ENCODE data around the gene GPC6.

Gene GPC6

DNA sequence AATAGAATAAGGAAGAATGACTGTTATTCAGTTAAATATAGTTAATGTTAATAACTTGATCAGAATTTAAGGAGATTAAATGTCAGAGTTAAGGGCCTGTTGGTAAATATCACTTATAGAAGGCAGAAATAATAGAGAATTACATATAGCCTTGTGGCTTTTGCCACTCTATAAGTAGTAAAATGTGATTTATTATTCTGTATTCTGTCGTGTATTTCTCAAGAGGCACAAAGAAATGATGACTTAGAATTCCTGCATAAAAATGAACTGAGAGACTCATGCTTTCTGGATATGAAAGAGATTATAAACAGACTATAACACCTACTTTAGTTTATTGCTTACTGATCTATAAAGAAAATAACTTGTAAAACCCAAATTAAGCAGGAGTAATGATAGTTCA lies 40.1 kb downstream of the GPC6 start:
- in situ Hi-C loops (cut with MboI; ENCODE audit: low sequenced_read_pairs), result no loop called here

DNA sequence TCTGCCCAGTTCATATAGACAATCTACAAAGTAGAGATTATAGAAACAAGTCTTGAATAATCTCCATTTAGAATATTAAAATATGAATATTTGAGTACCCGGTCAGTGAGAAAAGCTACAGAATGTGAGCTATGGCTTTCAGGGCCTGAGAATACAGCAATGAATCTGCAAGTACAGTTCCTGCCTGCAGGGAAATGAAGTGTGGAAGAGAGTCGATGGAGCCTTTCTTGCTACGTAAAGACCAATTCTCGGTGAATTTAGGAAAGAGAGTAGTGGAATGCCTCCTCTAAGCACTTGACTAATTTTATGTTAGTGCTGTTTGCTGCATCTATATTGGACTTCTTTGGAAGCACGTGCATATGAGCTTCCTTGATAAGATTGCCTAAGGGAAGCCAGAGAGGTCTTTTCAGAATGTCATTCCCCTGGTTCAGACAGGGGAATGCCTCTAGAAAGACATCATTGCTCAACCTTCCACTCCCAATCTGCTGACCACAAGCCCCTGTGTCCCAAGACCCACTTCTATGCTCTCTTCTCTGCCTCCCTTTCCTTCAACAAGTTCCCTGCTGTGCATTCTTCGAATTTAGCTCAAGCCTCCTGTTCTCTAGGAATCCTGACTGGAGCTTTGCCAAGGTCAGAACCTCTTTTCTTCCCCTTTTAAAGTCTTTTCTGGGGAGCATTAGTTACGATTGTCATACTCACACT lies 41.9 kb downstream of the GPC6 start:
- in situ Hi-C loops (cut with MboI; ENCODE audit: low sequenced_read_pairs), result no loop called here

DNA sequence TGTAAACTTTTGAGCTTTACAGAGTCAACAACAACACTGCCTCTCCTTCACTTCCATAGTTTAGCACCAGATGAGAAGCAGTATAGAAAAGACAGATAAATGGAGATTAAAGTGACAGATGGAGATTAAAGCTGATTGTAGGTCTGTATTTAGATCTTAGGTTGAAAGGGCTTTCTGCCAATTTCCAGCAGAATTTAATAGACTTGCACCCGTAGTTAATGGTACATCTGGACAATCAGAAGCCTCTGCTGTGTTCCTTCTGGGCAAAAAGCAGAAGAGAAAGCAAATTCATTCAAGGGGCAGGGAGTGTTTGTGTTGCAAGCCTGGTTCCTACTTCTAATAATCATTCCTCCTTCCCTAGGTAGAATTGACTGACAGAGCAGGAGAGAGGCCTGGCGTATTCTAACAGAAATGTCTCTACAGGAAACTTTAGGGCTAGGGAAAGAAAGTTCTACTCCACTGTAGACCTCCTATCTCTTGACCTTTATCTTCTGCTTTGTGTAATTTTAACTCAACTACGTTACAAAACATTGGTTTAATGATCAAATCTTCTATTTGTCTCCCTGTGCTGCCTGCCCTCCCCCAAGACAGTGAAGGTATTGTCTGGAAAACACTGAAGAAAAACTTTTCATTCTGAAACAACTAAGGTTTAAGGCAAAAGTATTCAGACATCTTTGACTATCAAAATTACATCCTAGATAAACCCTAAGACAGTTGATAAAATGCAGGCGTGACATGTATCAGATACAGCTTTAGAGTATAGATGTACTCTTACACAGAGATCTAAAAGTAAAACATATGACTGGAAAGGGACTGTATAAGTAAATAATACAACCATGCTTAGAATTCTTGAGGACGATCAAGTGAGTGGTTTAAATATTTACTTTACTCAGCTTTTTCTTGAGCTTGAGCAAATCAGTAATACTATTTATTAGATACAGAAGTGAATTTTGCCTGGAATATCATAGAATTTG lies 44.4 kb downstream of the GPC6 start:
- in situ Hi-C loops (cut with MboI; ENCODE audit: low sequenced_read_pairs), result no loop called here

DNA sequence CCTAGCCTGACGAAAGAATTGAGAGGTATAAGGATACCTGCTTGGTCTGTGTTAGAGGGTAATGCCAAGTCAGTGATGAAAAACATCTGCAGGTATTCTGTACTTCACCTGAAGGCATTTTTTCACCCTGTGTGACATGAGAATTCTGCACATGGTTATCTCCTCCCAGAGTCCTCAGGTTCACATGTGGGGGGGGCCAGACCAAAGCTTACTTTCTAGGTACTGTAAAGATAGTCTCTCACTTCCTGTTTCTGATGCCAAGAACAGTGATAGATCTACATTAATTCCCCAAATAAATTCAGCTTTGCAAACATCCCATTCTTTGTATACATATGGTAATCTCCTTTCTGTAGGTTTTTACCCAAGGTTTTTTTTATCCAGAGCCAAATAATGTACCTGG lies 53.4 kb downstream of the GPC6 start:
- in situ Hi-C loops (cut with MboI; ENCODE audit: low sequenced_read_pairs), result no loop called here

DNA sequence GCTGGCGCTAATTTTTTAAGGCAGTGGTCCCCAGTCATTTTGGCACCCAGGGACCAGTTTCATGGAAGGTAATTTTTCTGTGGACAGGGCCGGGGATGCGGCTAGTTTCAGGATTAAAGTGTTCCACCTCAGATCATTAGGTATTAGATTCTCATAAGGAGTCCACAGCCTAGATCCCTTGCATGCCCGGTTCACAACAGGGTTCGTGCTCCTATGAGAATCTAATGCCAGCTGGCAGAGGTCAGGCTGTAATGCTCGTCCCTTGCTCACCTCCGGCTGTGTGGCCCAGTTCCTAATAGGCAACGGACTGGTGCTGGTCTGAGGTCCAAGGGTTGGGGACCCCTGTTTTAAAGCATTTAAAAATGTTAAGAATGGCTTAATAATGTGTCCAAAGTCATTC lies 54.1 kb downstream of the GPC6 start:
- in situ Hi-C loops (cut with MboI; ENCODE audit: low sequenced_read_pairs), result no loop called here

DNA sequence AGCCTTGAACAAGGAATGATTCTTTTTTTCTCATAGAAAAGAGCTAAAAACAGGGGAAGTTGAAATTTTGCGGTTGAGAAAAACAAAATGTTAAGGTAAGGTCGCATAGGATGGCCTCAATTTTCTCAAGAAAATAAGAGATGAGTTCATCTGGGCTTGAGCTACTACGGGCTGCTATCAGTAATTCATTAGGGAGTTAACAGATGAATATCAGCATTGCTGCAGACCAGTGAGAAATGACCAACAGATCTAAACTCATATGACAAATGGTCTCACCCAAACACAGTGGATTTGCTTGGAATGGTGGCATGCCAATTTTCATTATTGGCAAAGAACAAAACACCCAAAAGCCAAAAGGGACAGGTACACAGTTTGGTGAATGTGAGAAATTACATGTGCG lies 56.6 kb downstream of the GPC6 start:
- in situ Hi-C loops (cut with MboI; ENCODE audit: low sequenced_read_pairs), result no loop called here

DNA sequence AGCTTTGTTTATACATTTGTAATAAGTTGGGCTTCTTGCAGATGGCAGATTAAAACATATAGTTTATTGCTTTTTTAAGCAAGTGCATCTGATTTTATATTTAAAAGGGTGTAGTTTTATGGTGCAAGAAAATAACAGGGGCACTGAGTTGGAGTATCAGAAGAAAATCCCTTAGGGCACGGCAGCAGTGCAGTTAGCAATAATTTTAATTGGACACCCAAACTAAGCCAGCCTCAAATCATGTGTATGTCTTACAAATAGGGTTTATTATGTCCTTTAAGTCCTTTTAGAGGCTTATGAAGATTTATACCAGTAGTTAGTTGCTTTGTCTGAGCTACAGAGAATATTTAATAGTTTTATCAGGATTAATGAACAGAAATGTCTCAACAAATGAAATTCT lies 57.5 kb downstream of the GPC6 start:
- in situ Hi-C loops (cut with MboI; ENCODE audit: low sequenced_read_pairs), result no loop called here

DNA sequence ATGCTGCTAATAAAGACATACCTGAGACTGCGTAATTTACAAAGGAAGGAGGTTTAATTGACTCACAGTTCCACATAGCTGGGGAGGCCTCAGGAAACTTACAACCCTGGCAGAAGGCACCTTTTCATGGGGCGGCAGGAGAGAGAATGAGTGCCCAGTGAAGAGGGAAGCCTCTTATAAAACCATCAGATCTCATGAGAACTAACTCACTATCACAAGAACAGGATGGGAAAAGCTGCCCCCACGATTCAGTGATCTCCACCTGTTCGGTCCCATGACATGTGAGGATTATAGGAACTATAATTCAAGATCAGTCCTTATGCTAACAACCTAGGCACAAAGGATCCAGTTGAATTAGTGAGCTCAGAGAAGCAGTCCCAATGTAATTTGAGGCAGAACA lies 59.4 kb downstream of the GPC6 start:
- in situ Hi-C loops (cut with MboI; ENCODE audit: low sequenced_read_pairs), result no loop called here

DNA sequence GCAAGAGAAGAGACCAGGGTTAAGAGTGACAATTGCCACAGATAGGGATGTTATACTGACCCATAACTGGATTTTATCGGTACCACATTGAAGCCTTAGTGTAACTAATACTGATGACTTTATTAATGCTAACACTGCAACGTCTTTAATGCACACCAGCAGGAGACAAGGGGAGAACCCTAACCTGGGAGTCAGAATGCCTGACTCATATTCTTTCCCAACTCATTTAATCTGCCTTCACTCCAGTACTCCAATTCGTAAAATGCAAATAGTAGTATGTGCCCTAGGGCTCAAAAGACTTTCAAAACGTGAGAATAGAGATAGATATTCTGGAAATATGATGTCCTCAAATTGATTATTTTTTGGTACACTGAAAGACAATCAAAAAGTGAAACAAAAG lies 62.4 kb downstream of the GPC6 start:
- in situ Hi-C loops (cut with MboI; ENCODE audit: low sequenced_read_pairs), result no loop called here

DNA sequence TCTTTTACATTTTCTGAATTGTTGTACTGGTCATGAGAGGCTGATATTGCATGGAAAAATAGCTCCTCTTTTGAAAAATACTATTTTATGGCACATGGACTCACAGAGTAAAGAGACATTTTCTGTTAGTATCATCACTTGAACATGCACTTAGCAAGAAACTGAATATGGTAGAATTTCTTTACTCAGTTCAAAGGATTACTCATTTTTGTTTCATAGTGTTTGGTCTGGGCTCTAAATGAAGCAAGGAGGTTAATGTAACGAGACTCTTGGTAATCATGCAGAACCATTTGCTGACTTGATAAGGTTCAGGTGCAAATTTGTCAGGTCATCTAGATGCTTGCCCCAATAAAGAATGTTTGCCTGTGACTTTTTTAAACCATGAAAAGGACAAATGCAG lies 63.2 kb downstream of the GPC6 start:
- in situ Hi-C loops (cut with MboI; ENCODE audit: low sequenced_read_pairs), result no loop called here

DNA sequence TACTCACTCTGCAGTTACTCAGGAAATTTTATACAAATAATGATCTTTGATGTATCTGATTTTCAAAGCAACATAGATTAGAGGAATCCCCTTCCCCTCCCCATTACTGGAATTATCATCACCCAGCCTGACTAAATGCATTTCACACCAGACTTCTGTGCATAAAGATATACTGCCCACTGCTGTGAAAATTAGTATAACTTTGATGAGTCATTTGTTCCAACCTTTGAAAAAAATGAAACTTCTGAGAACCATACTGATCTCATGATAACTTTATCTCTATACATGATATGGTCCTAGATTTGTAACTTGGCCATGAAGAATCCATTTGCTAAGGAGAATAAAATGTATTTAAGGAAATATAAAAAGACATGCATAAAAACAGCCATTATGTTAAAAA lies 63.9 kb downstream of the GPC6 start:
- in situ Hi-C loops (cut with MboI; ENCODE audit: low sequenced_read_pairs), result no loop called here

DNA sequence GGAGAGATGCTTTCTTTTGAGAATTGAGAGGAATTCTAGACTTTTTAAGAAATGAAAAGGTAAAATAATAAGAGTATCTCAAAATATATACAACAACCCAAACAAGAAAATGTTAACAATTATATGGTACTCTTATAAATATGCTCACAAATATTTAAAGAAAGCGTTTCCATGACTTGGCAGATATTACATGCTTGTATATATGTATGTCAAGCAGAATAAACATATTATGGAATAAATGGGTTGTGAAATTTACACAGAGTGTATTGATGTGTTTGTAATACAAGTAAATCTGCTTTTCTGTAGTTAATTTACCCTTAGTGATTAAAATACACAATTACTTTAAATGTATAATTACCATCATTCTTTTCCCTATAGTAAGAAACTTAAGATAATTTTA lies 65.8 kb downstream of the GPC6 start:
- in situ Hi-C loops (cut with MboI; ENCODE audit: low sequenced_read_pairs), result no loop called here

DNA sequence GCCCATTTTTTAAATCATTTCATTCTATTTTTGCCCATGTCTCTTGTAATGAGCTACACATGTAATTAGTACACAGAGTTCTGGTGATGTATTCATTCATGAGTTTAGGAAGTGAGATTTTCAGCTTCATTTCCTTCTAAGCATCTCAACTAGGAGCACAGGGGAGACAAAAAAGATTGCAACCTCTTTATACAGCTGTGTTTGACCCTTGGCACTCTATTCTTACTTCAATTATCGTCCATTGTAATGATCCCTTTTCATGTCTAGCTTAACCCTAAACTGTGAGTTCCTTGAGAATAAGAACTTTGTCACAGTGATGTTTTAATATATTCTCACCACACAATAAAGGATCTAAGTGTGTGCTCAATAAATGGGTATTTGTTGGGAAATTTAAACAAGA lies 67.1 kb downstream of the GPC6 start:
- in situ Hi-C loops (cut with MboI; ENCODE audit: low sequenced_read_pairs), result no loop called here

DNA sequence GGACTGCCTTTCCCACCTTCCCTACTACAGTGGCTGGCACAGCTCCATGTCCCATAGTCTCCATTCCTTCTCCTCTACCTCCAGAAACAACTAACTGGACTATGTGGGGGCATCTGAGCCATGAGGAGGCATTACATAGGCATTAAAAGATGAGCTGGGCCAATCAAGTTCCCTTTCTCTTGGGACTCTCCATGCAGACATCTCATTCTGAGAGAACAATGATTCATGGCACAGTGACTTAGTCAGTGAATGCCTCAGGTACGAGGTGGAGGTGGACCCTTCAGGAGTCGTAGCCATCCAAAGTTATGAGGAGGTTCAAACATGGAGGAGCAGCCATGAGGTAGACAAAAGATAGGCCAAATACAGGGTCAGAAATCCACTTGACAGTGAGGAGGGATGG lies 70.0 kb downstream of the GPC6 start:
- in situ Hi-C loops (cut with MboI; ENCODE audit: low sequenced_read_pairs), result no loop called here

DNA sequence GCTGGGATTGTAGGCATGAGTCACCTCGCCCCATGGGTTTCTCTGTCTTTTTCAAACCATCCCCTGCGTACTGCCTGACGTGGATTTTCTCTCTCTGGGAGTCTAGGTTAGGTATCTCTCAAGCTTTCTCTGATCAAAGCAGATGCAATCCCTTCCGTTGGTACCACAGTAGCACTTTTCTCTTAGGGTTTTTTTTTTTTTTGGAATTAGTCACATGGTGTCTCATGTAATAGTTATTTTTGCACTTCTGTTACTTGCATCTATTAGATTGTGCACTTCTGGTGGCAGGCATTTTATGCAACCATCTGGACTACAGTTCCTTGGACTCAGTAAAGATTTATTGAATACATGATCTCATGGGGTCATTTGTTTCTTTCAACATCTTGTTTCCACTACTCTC lies 72.1 kb downstream of the GPC6 start:
- in situ Hi-C loops (cut with MboI; ENCODE audit: low sequenced_read_pairs), result no loop called here

DNA sequence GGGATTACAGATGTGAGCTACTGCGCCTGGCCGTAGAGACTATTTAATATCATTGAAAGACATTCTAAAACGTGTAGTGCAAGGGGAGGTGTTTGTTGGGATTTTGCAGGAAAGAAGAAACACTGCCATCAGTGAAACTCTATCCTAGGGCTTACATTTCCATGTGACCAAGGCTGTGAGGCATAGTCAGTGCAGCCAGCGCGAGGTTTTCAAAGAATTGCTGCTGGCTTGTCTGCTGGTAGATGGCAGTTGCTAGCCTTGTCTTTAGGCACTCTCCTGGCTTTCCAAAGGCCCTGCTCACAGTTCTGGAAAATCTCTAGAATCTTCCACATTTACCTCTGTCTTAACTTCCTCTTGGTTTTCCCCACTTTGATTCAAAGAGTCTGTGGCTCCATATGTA lies 77.5 kb downstream of the GPC6 start:
- in situ Hi-C loops (cut with MboI; ENCODE audit: low sequenced_read_pairs), result no loop called here

DNA sequence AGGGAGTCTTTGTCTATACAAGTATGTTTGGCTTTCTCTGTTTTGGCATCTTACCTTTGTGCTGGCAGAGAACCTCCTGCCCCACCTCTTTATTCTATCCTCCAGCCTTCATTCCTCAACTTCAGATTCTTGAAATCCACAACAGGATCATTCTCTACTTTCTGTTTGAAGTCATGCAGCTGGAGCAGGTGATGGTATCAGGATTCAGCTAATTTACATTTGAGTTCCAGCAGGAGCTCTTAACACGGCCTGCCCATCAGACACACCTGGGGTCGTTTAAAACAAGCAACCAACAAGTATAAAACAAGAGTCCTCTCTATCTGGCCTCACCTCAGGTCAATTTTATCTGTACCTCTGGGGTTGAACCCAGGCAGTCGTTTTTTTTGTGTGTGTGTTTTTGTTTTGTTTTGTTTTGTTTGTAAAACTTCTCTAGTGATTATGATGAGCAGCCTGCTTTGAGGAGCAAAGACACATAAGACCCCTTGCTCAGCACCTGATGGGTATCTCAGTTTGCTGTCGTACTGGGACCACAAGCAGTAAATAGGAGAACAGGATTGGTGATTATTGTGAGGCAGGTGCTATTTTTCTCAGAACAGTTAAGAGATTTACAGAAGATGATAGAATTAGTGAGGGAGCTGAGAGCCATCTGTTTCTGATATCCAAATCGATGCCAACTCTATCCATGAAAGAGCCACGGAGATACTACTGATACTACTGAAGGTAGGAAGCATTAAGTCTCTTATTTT lies 78.4 kb downstream of the GPC6 start:
- in situ Hi-C loops (cut with MboI; ENCODE audit: low sequenced_read_pairs), result no loop called here

DNA sequence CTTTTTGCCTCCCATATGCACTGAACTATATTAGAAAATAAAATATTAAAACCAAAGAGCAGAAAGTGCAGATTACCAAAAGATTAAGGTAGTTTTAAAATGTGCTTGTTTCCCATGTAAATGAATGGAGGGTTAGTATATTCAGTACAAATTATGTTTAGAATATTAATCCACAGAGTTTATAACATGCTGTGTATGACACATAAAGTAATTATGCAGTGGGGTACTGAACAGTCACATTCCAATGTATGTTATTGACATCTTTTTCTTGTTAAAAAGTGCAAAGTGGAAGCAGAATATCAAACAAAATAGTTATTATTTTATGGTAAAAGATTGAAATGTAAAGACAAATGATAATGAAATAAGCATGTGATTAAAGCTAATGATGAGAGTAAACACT lies 79.3 kb downstream of the GPC6 start:
- in situ Hi-C loops (cut with MboI; ENCODE audit: low sequenced_read_pairs), result no loop called here

DNA sequence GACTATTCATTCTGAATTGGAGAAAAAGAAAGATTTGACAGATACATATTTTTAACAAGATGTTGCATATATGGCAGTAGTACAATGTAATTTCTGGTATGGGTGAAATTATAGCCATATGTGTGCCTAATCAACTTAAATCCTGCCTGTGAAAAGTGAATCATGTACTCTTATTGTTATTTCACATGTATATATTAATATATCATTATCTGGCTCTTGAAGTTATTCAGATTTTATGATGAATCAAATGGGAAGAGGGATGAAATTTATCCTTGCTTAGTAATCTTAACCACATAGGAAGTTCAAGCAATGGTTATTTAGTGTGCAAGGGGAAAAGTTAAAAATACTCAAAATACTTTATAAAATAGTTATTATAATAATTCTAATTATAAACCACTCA lies 80.5 kb downstream of the GPC6 start:
- in situ Hi-C loops (cut with MboI; ENCODE audit: low sequenced_read_pairs), result no loop called here

DNA sequence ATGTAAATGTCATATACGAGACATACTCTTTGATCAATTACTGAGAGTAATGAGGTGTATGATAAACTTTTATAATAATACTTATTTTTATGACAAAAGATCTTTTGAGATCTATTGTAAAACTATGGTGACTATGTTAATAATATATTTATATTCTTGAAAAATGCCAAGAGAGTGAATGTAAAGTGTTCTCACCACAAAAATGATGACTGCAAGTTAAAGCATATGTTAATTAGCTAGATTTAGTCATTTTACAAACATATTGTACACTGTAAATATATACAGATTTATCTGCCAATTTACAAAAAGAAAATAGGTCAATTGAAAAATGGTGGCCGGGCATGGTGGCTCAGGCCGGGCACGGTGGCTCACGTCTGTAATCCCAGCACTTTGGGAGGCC lies 81.0 kb downstream of the GPC6 start:
- in situ Hi-C loops (cut with MboI; ENCODE audit: low sequenced_read_pairs), result no loop called here

DNA sequence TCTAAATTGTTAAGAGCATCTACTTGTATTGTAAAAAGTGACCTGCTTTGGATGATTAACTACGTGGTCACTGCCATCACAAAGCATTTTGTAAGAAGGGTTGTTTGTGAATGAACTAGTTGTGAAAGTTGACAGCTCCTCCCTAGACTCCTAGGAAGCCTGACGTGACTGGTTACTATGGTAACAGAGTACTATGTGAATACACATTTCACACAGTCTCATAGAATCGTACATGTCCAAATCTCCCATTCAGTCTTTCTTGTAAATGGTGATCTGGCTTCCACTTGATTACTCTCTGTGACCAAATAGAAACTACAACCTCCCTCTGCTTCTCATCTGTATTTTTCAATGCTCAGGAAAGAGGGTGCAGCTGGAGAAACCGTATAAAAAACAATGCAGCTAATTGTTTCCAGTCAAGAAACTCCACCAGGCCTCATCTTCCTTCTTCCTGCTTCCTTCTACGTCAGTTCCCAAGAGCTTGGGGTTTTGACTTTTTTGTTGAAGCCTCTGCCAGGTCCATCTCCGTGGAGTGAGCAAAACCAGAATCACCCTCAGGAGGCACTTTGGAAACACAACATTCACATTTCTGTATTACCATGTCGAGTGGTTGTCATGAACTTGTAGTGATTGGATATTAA lies 83.4 kb downstream of the GPC6 start:
- in situ Hi-C loops (cut with MboI; ENCODE audit: low sequenced_read_pairs), result no loop called here
